HEK293 (cell line): Measurements from ENCODE around the gene SMOC1.

ENCODE experiments used
- CTCF ChIA-PET: fragments of 350-600 bp; formaldehyde crosslinking; extraction: SDS; loops from one replicate; lab custom pipeline; 2021; ENCODE audit warnings: antibody characterized with exemption; lab: Yijun Ruan, JAX
- POLR2A ChIA-PET: fragments of 300-600 bp; formaldehyde crosslinking; extraction: SDS; loops from one replicate; lab custom pipeline; 2020; ENCODE audit warnings: antibody characterized with exemption, inconsistent platforms; lab: Yijun Ruan, JAX
- H3K27ac ChIP-seq: fragments of 200-500 bp; sonication (Bioruptor generic); 2 replicates; pipeline ENCODE4 v1.5.1; 2014; ENCODE audit warnings: low read depth, low read length, control low read depth, inconsistent platforms; ENCODE audit errors: extremely low read depth
- H3K36me3 ChIP-seq, 2 experiments: fragments of 200-500 bp in 1 of 2; sonication (Bioruptor generic) in 1 of 2; 1 replicate in 1 of 2; 2 replicates in 1 of 2; pipeline ENCODE4 v1.5.1; 2014 to 2017; ENCODE audit warnings: inconsistent platforms in 2 of 2, low read length in 2 of 2; ENCODE audit not compliant: control insufficient read depth in 2 of 2, insufficient read depth in 1 of 2
- H3K4me1 ChIP-seq: fragments of 200-500 bp; sonication (Bioruptor generic); 2 replicates; pipeline ENCODE4 v1.5.1; 2014; ENCODE audit warnings: mild to moderate bottlenecking, low read length, inconsistent platforms; ENCODE audit not compliant: control insufficient read depth, insufficient read depth
- H3K4me3 ChIP-seq: 2 replicates; pipeline ENCODE4 v1.5.1; 2011; ENCODE audit warnings: low read depth, mild to moderate bottlenecking, control low read depth, low read length, moderate library complexity
- H3K9me3 ChIP-seq: fragments of 200-500 bp; sonication (Bioruptor generic); 2 replicates; pipeline ENCODE4 v1.5.1; 2014; ENCODE audit warnings: low read depth, low read length, inconsistent platforms; ENCODE audit not compliant: control insufficient read depth, insufficient read depth
- EGR2 ChIP-seq: fragments of 450-650 bp; formaldehyde crosslinking; IDR thresholded peaks from 2 replicates; pipeline ENCODE4 v1.5.1; 2016; ENCODE audit warnings: low read depth, missing biosample characterization, missing genetic modification characterization
- SP2 ChIP-seq: fragments of 450-650 bp; formaldehyde crosslinking; IDR thresholded peaks from 2 replicates; pipeline ENCODE4 v1.5.1; 2016; ENCODE audit warnings: missing biosample characterization, missing genetic modification characterization
- WT1 ChIP-seq: fragments of 450-650 bp; formaldehyde crosslinking; IDR thresholded peaks from 2 replicates; pipeline ENCODE4 v1.5.1; 2016; ENCODE audit warnings: missing biosample characterization, missing genetic modification characterization
- ZFHX2 ChIP-seq: fragments of 450-650 bp; formaldehyde crosslinking; conservative IDR thresholded peaks from 2 replicates; pipeline ENCODE4 v1.5.1; 2016; ENCODE audit warnings: missing biosample characterization, missing genetic modification characterization
- ZFP41 ChIP-seq: fragments of 450-650 bp; formaldehyde crosslinking; IDR thresholded peaks from 2 replicates; pipeline ENCODE4 v1.5.1; 2016; ENCODE audit warnings: missing biosample characterization, missing genetic modification characterization, borderline replicate concordance
- ZIC2 ChIP-seq: fragments of 450-650 bp; formaldehyde crosslinking; IDR thresholded peaks from 2 replicates; pipeline ENCODE4 v1.5.1; 2016; ENCODE audit warnings: missing biosample characterization, missing genetic modification characterization
- ZNF10 ChIP-seq: fragments of 450-650 bp; formaldehyde crosslinking; IDR thresholded peaks from 2 replicates; pipeline ENCODE4 v1.5.1; 2017; ENCODE audit warnings: missing biosample characterization, missing genetic modification characterization
- ZNF114 ChIP-seq: fragments of 450-650 bp; formaldehyde crosslinking; IDR thresholded peaks from 2 replicates; pipeline ENCODE4 v1.5.0; 2017; ENCODE audit warnings: missing biosample characterization, missing genetic modification characterization
- ZNF354C ChIP-seq: fragments of 450-650 bp; formaldehyde crosslinking; IDR thresholded peaks from 2 replicates; pipeline ENCODE4 v1.5.1; 2016; ENCODE audit warnings: missing biosample characterization, missing genetic modification characterization, low read depth, borderline replicate concordance
- ZNF549 ChIP-seq: fragments of 450-650 bp; IDR thresholded peaks from 2 replicates; pipeline ENCODE4 v1.5.1; 2018; ENCODE audit warnings: missing biosample characterization, missing genetic modification characterization, mild to moderate bottlenecking, inconsistent platforms, moderate library complexity
- ZNF843 ChIP-seq: fragments of 450-650 bp; formaldehyde crosslinking; IDR thresholded peaks from 2 replicates; pipeline ENCODE4 v1.5.1; 2016; ENCODE audit warnings: missing biosample characterization, missing genetic modification characterization
- TF ChIP-seq, protein P1 (sequence below): fragments of 450-650 bp; formaldehyde crosslinking; IDR thresholded peaks from 2 replicates; pipeline ENCODE4 v1.5.1; 2016; ENCODE audit warnings: missing biosample characterization, missing genetic modification characterization
- TF ChIP-seq, protein P2 (sequence below): fragments of 450-650 bp; formaldehyde crosslinking; IDR thresholded peaks from 2 replicates; pipeline ENCODE4 v1.5.1; 2016; ENCODE audit warnings: missing biosample characterization, missing genetic modification characterization
- TF ChIP-seq, protein P3 (sequence below): fragments of 450-650 bp; formaldehyde crosslinking; IDR thresholded peaks from 2 replicates; pipeline ENCODE4 v1.5.1; 2016; ENCODE audit warnings: missing biosample characterization, missing genetic modification characterization
- TF ChIP-seq, protein P4 (sequence below): fragments of 450-650 bp; formaldehyde crosslinking; IDR thresholded peaks from 2 replicates; pipeline ENCODE4 v1.5.1; 2017; ENCODE audit warnings: missing biosample characterization, missing genetic modification characterization
- TF ChIP-seq, protein P5 (sequence below): fragments of 450-650 bp; formaldehyde crosslinking; IDR thresholded peaks from 2 replicates; pipeline ENCODE4 v1.5.1; 2017; ENCODE audit warnings: missing biosample characterization, mild to moderate bottlenecking, missing genetic modification characterization, moderate library complexity

The SMOC1 gene

DNA sequence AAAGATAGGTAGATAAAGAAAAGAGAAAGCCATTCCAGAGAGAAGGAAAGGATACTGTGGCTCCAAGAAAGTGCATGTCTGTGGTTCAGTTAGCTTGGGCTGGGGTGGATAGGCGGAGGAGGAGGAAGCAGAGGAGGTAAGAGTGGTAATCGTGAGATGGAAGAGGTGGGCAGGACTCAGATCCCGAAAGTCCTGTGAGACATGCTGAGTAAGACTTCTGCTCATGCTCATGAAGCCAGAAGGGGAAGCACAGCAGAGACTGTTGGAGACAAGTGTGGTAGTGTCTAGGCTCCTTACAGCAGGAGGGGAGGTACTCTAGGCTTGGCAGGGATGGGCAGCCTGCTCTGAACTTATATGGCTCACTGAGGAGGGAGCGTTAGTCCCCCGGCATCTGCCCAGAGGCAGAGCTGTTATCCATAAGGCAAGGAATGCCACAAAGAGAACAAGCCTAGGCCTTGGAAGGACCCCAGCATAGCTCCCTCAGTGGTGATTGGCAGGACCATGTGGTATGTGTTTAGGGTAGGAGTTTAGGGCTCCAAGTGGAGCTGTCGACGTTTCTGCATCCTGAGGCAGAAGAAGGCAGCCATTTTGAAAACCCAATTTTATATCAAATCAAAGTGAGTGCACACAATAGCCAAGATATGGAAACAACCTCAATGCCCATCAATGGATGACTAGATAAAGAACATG is 135.3 kb downstream of the SMOC1 start:
- no peak overlapping the region for H3K27ac ChIP-seq
- CTCF ChIA-PET = interaction anchor here (0.6 to 3.4 kb wide), 18 partner anchors 10 to 187 kb away, joined by 3 to 37 read pairs (median 4); partner anchors contain the start of gene SMOC1

DNA sequence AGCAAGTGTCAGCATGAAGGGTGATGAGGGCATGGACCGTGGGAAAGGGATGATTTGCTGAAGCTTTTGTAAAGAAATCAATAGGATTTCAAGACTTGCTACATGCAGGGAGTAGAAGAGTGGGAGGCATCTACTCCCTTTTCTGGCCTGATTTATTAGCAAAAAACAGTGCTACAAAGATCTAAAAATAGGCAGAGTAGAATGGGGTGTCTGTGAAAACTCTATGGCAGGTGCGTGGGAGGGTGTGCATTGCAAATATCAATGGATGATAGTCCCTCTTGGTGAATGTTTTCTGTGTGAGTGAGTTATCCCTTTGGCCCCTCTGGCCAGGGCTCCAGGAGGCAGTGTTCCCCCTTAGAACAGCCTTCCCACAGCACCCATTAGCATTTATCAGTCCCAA is 139.0 kb downstream of the SMOC1 start:
- peaks cover 12% of the 10 kb centered on the region for H3K4me1 ChIP-seq
- H3K9me3 ChIP-seq = no peaks in the 10 kb centered on the region
- H3K27ac ChIP-seq = no peak overlapping the region
- ChIA-PET POLR2A (no interaction called here), CTCF (interaction anchor here (0.7 to 0.9 kb wide), 2 partner anchors 16 to 29 kb away, joined by 3 read pairs; no protein-coding TSS in a partner anchor)
- TF ChIP-seq ZNF354C (tag by site-specific recombination) (no peak), WT1 (tag by site-specific recombination) (peak; percentile 48)
- TF ChIP-seq, protein P1, sequence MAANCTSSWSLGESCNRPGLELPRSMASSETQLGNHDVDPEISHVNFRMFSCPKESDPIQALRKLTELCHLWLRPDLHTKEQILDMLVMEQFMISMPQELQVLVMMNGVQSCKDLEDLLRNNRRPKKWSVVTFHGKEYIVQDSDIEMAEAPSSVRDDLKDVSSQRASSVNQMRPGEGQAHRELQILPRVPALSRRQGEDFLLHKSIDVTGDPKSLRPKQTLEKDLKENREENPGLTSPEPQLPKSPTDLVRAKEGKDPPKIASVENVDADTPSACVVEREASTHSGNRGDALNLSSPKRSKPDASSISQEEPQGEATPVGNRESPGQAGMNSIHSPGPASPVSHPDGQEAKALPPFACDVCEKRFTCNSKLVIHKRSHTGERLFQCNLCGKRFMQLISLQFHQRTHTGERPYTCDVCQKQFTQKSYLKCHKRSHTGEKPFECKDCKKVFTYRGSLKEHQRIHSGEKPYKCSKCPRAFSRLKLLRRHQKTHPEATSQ (tag by site-specific recombination) = no peak
- no peak overlapping the region for H3K4me3 ChIP-seq
- H3K36me3 ChIP-seq = peaks cover 0 to 53% of the 10 kb centered on the region in 2 experiments; a peak in 2 of 3 replicates

More for the DNA sequence above, 135.3 kb downstream of the SMOC1 start:
- Histone ChIP-seq H3K4me3 (no peak overlapping the region), H3K36me3 (peaks cover 0 to 47% of the 10 kb centered on the region in 2 experiments; a peak in 2 of 3 replicates), H3K9me3 (no peaks in the 10 kb centered on the region), H3K4me1 (no peaks in the 10 kb centered on the region; the same call in 1 of the 2 replicates)
- POLR2A ChIA-PET = interaction anchor here (1.3 kb wide), 1 partner anchor 135 kb away, joined by 5 read pairs; the partner anchor contains the start of gene SMOC1
- TF ChIP-seq, protein P2, sequence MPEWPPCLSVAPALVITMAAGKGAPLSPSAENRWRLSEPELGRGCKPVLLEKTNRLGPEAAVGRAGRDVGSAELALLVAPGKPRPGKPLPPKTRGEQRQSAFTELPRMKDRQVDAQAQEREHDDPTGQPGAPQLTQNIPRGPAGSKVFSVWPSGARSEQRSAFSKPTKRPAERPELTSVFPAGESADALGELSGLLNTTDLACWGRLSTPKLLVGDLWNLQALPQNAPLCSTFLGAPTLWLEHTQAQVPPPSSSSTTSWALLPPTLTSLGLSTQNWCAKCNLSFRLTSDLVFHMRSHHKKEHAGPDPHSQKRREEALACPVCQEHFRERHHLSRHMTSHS = no peak
- TF ChIP-seq ZFHX2 (0 out of 2 replicates have a peak, but pooled peaks have one; percentile 20), EGR2 (tag by site-specific recombination) (peak; percentile 39; the same call in 1 of the 2 replicates), ZNF354C (tag by site-specific recombination) (no peak), ZNF10 (tag by site-specific recombination) (no peak), ZNF114 (no peak), ZFP41 (tag by site-specific recombination) (no peak)
- TF ChIP-seq, protein P3, sequence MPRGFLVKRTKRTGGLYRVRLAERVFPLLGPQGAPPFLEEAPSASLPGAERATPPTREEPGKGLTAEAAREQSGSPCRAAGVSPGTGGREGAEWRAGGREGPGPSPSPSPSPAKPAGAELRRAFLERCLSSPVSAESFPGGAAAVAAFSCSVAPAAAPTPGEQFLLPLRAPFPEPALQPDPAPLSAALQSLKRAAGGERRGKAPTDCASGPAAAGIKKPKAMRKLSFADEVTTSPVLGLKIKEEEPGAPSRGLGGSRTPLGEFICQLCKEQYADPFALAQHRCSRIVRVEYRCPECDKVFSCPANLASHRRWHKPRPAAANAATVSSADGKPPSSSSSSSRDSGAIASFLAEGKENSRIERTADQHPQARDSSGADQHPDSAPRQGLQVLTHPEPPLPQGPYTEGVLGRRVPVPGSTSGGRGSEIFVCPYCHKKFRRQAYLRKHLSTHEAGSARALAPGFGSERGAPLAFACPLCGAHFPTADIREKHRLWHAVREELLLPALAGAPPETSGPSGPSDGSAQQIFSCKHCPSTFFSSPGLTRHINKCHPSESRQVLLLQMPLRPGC (tag by site-specific recombination) = no peak
- TF ChIP-seq, protein P4, sequence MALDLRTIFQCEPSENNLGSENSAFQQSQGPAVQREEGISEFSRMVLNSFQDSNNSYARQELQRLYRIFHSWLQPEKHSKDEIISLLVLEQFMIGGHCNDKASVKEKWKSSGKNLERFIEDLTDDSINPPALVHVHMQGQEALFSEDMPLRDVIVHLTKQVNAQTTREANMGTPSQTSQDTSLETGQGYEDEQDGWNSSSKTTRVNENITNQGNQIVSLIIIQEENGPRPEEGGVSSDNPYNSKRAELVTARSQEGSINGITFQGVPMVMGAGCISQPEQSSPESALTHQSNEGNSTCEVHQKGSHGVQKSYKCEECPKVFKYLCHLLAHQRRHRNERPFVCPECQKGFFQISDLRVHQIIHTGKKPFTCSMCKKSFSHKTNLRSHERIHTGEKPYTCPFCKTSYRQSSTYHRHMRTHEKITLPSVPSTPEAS (tag by site-specific recombination) = no peak

DNA sequence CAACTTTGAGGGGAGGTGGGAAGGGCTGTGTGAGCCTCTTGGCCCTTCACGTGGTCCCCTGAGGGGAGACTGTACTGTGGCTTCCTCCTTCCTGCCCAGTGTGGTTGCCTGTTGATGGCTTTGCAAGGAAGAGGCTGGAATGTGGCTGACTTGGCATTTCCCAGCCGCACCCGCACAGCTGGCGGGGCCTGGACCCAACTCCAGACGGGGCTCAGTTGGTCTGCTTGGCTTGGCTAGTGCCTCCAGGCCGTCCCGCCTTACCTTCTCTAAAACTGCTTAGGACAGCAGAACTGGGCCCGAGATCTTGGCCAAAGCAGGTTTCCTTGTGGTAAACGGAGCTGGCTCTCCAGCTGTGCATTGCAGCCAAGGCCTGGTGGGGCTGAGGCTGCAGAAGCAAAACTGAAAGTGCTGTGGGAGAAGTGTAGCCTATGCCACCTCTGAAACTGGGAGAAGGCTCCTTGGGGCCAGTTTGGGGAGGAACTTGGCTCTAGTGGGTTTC is 139.5 kb downstream of the SMOC1 start:
- Histone ChIP-seq H3K27ac (no peak overlapping the region), H3K9me3 (no peaks in the 10 kb centered on the region), H3K4me3 (no peak overlapping the region), H3K4me1 (peaks cover 12% of the 10 kb centered on the region), H3K36me3 (peaks cover 0 to 54% of the 10 kb centered on the region in 2 experiments; a peak in 2 of 3 replicates)
- POLR2A ChIA-PET = interaction anchor here (1.1 kb wide), 1 partner anchor 139 kb away, joined by 3 read pairs; no protein-coding TSS in a partner anchor
- TF ChIP-seq ZIC2 = 0 out of 2 replicates have a peak, but pooled peaks have one; percentile 8
- TF ChIP-seq ZNF843 (tag by site-specific recombination) = no peak
- TF ChIP-seq SP2 (tag by site-specific recombination) = no peak
- TF ChIP-seq, protein P5, sequence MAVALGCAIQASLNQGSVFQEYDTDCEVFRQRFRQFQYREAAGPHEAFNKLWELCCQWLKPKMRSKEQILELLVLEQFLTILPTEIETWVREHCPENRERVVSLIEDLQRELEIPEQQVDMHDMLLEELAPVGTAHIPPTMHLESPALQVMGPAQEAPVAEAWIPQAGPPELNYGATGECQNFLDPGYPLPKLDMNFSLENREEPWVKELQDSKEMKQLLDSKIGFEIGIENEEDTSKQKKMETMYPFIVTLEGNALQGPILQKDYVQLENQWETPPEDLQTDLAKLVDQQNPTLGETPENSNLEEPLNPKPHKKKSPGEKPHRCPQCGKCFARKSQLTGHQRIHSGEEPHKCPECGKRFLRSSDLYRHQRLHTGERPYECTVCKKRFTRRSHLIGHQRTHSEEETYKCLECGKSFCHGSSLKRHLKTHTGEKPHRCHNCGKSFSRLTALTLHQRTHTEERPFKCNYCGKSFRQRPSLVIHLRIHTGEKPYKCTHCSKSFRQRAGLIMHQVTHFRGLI (tag by site-specific recombination) = 0 out of 2 replicates have a peak, but pooled peaks have one; percentile 19
- no peak for TF ChIP-seq ZNF549
- CTCF ChIA-PET = interaction anchor here (0.7 to 1.9 kb wide), 4 partner anchors 9 to 67 kb away, joined by 3 to 8 read pairs (median 4); no protein-coding TSS in a partner anchor
